Ishikawa (cell line): ENCODE measurements around the gene PCDH1.

ENCODE experiments used
- CEBPB ChIP-seq: IDR thresholded peaks from 2 replicates; pipeline ENCODE4 v1.6.1; 2012
- CREB1 ChIP-seq: IDR thresholded peaks from 2 replicates; pipeline ENCODE4 v1.6.1; 2012; ENCODE audit warnings: low read depth
- EGR1 ChIP-seq: IDR thresholded peaks from 2 replicates; pipeline ENCODE4 v1.6.1; 2012
- EP300 ChIP-seq: IDR thresholded peaks from 2 replicates; pipeline ENCODE4 v1.6.1; 2012; ENCODE audit warnings: borderline replicate concordance
- FOXM1 ChIP-seq: IDR thresholded peaks from 2 replicates; pipeline ENCODE4 v1.6.1; 2012; ENCODE audit warnings: low read depth, borderline replicate concordance
- NFIC ChIP-seq: IDR thresholded peaks from 2 replicates; pipeline ENCODE4 v1.6.1; 2012
- RAD21 ChIP-seq: IDR thresholded peaks from 2 replicates; pipeline ENCODE4 v1.6.1; 2012; ENCODE audit warnings: low read depth
- TAF1 ChIP-seq: IDR thresholded peaks from 2 replicates; pipeline ENCODE4 v1.6.1; 2012; ENCODE audit warnings: low read depth, mild to moderate bottlenecking
- TCF12 ChIP-seq: IDR thresholded peaks from 2 replicates; pipeline ENCODE4 v1.6.1; 2012; ENCODE audit warnings: low read depth
- TEAD4 ChIP-seq: IDR thresholded peaks from 2 replicates; pipeline ENCODE4 v1.6.1; 2012
- YY1 ChIP-seq: IDR thresholded peaks from 2 replicates; pipeline ENCODE4 v1.6.1; 2012; ENCODE audit warnings: low read depth
- ZBTB7A ChIP-seq: IDR thresholded peaks from 2 replicates; pipeline ENCODE4 v1.6.1; 2012; ENCODE audit warnings: low read depth
- TF ChIP-seq, protein P1 (sequence below): IDR thresholded peaks from 2 replicates; pipeline ENCODE4 v1.6.1; 2012
- TF ChIP-seq, protein P2 (sequence below): IDR thresholded peaks from 2 replicates; pipeline ENCODE4 v1.6.1; 2012
- TF ChIP-seq, protein P3 (sequence below): IDR thresholded peaks from 2 replicates; pipeline ENCODE4 v1.6.1; 2012; ENCODE audit warnings: low read depth, mild to moderate bottlenecking

Gene PCDH1

DNA sequence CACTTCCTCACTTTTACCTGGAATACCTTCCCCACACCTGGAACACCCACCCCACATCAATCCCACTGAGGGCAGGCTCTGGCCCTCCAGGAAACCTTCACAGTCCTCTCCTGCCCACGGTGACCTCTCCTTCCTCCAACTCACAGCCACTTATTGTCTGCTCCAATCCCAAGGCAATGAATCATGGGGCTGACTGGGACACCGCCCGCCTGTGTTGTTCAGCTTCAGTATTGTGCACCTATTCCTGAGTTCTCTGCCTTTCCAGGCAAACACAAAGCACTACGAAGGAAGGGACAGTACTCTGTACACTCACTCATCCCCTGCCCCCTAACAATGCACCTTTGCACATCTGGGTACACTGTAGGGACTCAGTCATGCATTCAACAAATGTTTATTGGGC, 7.3 kb downstream of the PCDH1 start:
- TF ChIP-seq FOXM1 (no peak), YY1 (no peak), RAD21 (no peak), CREB1 (no peak), NFIC (no peak), ZBTB7A (no peak)
- TF ChIP-seq, protein P1, sequence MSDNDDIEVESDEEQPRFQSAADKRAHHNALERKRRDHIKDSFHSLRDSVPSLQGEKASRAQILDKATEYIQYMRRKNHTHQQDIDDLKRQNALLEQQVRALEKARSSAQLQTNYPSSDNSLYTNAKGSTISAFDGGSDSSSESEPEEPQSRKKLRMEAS = no peak

DNA sequence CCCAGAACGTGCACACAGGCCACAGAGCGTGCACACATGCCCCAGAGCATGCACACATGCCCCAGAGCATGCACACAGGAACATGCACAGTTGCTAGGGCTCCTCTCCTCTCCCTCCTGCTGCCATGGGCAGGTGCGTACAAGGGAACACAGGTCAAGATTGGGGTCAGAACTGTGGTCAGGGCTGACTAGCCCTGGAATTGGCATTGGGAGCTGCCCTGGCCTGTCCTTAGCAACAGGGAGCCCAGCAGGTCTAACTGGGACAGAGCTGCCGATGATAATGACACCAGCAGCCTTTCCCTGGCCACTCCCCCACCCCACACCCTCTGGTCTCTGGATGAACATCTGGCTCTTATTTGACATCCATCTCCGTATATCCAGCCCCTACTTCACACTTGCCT, 8.0 kb downstream of the PCDH1 start:
- TF ChIP-seq CEBPB = no peak
- TF ChIP-seq, protein P1 = no peak

DNA sequence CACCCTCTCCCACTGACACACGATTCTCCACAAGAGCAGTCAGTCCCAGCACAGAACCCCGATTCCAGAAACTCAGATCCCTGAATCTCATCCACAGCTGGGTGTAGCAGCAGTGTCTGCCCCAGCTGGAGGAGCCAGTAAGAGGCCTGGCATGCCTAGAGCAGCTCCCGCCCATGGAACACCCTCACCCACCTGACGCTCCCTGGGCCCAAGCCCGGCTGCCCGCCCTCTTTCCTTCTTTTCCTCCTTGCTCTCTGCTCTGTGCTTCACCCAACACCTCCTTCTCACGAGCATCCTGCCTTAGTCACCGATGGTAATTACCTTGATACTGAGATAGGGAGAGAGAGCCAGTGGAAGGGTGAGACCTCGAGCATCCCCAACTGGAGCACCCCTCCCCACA, 8.7 kb downstream of the PCDH1 start:
- no peak for TF ChIP-seq ZBTB7A
- no peak for TF ChIP-seq CEBPB
- TF ChIP-seq EP300 = no peak
- TF ChIP-seq, protein P2, sequence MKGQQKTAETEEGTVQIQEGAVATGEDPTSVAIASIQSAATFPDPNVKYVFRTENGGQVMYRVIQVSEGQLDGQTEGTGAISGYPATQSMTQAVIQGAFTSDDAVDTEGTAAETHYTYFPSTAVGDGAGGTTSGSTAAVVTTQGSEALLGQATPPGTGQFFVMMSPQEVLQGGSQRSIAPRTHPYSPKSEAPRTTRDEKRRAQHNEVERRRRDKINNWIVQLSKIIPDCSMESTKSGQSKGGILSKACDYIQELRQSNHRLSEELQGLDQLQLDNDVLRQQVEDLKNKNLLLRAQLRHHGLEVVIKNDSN = no peak
- TF ChIP-seq RAD21 = no peak
- TF ChIP-seq, protein P1 = no peak
- TF ChIP-seq TEAD4 = no peak
- TF ChIP-seq EGR1 = no peak
- TF ChIP-seq YY1 = no peak
- TF ChIP-seq, protein P3, sequence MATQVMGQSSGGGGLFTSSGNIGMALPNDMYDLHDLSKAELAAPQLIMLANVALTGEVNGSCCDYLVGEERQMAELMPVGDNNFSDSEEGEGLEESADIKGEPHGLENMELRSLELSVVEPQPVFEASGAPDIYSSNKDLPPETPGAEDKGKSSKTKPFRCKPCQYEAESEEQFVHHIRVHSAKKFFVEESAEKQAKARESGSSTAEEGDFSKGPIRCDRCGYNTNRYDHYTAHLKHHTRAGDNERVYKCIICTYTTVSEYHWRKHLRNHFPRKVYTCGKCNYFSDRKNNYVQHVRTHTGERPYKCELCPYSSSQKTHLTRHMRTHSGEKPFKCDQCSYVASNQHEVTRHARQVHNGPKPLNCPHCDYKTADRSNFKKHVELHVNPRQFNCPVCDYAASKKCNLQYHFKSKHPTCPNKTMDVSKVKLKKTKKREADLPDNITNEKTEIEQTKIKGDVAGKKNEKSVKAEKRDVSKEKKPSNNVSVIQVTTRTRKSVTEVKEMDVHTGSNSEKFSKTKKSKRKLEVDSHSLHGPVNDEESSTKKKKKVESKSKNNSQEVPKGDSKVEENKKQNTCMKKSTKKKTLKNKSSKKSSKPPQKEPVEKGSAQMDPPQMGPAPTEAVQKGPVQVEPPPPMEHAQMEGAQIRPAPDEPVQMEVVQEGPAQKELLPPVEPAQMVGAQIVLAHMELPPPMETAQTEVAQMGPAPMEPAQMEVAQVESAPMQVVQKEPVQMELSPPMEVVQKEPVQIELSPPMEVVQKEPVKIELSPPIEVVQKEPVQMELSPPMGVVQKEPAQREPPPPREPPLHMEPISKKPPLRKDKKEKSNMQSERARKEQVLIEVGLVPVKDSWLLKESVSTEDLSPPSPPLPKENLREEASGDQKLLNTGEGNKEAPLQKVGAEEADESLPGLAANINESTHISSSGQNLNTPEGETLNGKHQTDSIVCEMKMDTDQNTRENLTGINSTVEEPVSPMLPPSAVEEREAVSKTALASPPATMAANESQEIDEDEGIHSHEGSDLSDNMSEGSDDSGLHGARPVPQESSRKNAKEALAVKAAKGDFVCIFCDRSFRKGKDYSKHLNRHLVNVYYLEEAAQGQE = no peak
- TF ChIP-seq NFIC = no peak
- no peak for TF ChIP-seq TCF12
- no peak for TF ChIP-seq TAF1
- TF ChIP-seq FOXM1 = no peak
- TF ChIP-seq CREB1 = no peak

DNA sequence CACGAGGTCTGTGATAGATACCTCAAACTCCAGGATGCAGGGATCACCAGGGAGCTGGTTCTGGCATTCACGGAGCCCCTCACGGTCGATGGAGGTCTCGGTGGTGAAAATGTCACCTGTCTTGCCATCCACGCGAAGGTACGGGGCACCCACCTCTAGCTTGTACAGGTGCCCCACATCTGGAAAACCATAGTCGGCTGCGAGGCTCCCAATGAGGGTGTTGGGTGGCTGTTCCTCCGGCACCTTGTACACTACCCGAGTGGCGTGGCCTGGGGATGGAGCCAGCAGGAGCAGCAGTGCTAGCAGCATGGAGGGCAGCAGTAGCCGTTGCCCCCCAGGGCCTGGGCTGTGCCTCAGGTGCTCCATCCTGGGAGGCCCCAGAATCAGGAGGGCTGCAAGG, 9.2 kb downstream of the PCDH1 start:
- TF ChIP-seq TEAD4 (no peak), YY1 (no peak), FOXM1 (no peak), CEBPB (no peak), RAD21 (no peak), EP300 (no peak), TAF1 (no peak), TCF12 (no peak), EGR1 (no peak), ZBTB7A (no peak), CREB1 (no peak), NFIC (no peak)
- TF ChIP-seq, protein P1 = no peak
- TF ChIP-seq, protein P3 = no peak
- TF ChIP-seq, protein P2 = no peak

DNA sequence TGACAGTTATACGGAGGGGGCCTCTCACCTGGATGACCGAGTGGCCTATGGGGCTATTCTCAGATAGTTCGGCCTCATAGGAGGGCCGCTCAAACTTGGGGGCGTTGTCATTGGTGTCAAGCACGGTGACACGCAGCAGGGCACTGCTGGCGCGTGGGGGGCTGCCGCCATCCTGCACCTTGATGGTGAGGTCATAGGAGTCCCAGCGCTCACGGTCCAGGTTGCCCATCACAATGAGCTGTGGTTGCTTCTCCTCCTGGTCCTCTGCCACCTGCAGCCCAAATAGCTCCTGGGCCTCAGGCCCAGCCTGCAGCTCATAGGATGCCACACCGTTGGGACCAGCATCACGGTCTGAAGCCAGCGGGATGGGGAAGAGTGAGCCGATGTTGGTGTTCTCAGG, 9.7 kb downstream of the PCDH1 start:
- TF ChIP-seq NFIC = no peak
- TF ChIP-seq TAF1 = no peak
- TF ChIP-seq, protein P3 = no peak
- no peak for TF ChIP-seq TEAD4
- TF ChIP-seq EGR1 = no peak
- TF ChIP-seq CREB1 = no peak
- TF ChIP-seq, protein P1 = no peak
